ENCODE results near the gene PSMB5.

The PSMB5 gene

GRCh38 chr14:23049011-23049410 lies 14.3 kb upstream of the PSMB5 start:
- H3K36me3 ChIP-seq (ENCODE audit: control insufficient read depth in 2 of 2, insufficient read depth in 1 of 2, low read length in 2 of 2): peaks cover 0 to 50% of the 10 kb centered on the region in 2 experiments; a peak in 1 of 3 replicates
- no peak overlapping the region for H3K4me3 ChIP-seq (ENCODE audit: low read depth, low read length)
- CTCF ChIA-PET: interaction anchor here (0.6 to 16.2 kb wide), 3 partner anchors 9 to 237 kb away, joined by 3 to 469 read pairs (median 4); partner anchors contain the start of gene AJUBA
- no peaks in the 10 kb centered on the region for H3K4me1 ChIP-seq (ENCODE audit: control insufficient read depth, insufficient read depth, low read length)
- TF ChIP-seq ZNF341 (tag by site-specific recombination; IDR thresholded peaks at IDR 0.05; ENCODE audit: low read depth) (no peak), ZNF660 (tag by site-specific recombination; IDR thresholded peaks at IDR 0.05) (no peak), EGR2 (tag by site-specific recombination; IDR thresholded peaks at IDR 0.05; ENCODE audit: low read depth) (no peak), ZNF561 (tag by site-specific recombination; IDR thresholded peaks at IDR 0.05; ENCODE audit: borderline replicate concordance) (no peak), ZNF558 (tag by site-specific recombination; IDR thresholded peaks at IDR 0.05) (no peak), ZNF701 (tag by site-specific recombination; IDR thresholded peaks at IDR 0.05) (no peak), KLF16 (tag by site-specific recombination; IDR thresholded peaks at IDR 0.05) (no peak), ZNF514 (tag by site-specific recombination; IDR thresholded peaks at IDR 0.05) (no peak), ZNF148 (tag by site-specific recombination; IDR thresholded peaks at IDR 0.05; ENCODE audit: borderline replicate concordance) (no peak), SCRT2 (tag by site-specific recombination; IDR thresholded peaks at IDR 0.05) (no peak), ZNF174 (tag by site-specific recombination; IDR thresholded peaks at IDR 0.05) (no peak), ZNF133 (tag by site-specific recombination; IDR thresholded peaks at IDR 0.05) (no peak), ZNF830 (tag by site-specific recombination; IDR thresholded peaks at IDR 0.05; ENCODE audit: low read depth) (no peak), ZNF302 (tag by site-specific recombination; IDR thresholded peaks at IDR 0.05; ENCODE audit: low read depth) (no peak), MYNN (tag by site-specific recombination; IDR thresholded peaks at IDR 0.05; ENCODE audit: borderline replicate concordance) (no peak), ZNF776 (tag by site-specific recombination; IDR thresholded peaks at IDR 0.05; ENCODE audit: borderline replicate concordance) (no peak), SCRT1 (tag by site-specific recombination; IDR thresholded peaks at IDR 0.05; ENCODE audit: borderline replicate concordance) (no peak)
- TF ChIP-seq, protein P1, sequence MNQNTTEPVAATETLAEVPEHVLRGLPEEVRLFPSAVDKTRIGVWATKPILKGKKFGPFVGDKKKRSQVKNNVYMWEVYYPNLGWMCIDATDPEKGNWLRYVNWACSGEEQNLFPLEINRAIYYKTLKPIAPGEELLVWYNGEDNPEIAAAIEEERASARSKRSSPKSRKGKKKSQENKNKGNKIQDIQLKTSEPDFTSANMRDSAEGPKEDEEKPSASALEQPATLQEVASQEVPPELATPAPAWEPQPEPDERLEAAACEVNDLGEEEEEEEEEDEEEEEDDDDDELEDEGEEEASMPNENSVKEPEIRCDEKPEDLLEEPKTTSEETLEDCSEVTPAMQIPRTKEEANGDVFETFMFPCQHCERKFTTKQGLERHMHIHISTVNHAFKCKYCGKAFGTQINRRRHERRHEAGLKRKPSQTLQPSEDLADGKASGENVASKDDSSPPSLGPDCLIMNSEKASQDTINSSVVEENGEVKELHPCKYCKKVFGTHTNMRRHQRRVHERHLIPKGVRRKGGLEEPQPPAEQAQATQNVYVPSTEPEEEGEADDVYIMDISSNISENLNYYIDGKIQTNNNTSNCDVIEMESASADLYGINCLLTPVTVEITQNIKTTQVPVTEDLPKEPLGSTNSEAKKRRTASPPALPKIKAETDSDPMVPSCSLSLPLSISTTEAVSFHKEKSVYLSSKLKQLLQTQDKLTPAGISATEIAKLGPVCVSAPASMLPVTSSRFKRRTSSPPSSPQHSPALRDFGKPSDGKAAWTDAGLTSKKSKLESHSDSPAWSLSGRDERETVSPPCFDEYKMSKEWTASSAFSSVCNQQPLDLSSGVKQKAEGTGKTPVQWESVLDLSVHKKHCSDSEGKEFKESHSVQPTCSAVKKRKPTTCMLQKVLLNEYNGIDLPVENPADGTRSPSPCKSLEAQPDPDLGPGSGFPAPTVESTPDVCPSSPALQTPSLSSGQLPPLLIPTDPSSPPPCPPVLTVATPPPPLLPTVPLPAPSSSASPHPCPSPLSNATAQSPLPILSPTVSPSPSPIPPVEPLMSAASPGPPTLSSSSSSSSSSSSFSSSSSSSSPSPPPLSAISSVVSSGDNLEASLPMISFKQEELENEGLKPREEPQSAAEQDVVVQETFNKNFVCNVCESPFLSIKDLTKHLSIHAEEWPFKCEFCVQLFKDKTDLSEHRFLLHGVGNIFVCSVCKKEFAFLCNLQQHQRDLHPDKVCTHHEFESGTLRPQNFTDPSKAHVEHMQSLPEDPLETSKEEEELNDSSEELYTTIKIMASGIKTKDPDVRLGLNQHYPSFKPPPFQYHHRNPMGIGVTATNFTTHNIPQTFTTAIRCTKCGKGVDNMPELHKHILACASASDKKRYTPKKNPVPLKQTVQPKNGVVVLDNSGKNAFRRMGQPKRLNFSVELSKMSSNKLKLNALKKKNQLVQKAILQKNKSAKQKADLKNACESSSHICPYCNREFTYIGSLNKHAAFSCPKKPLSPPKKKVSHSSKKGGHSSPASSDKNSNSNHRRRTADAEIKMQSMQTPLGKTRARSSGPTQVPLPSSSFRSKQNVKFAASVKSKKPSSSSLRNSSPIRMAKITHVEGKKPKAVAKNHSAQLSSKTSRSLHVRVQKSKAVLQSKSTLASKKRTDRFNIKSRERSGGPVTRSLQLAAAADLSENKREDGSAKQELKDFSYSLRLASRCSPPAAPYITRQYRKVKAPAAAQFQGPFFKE (tag by site-specific recombination; IDR thresholded peaks at IDR 0.05; ENCODE audit: borderline replicate concordance): no peak
- POLR2A ChIA-PET: interaction anchor here (0.6 kb wide), 1 partner anchor 13 kb away, joined by 4 read pairs; no protein-coding TSS in a partner anchor
- H3K27ac ChIP-seq (ENCODE audit: extremely low read depth, low read depth, low read length): no peak overlapping the region
- H3K9me3 ChIP-seq (ENCODE audit: control insufficient read depth, insufficient read depth, low read depth, low read length): no peaks in the 10 kb centered on the region

Measured in HEK293 (cell line).